MM.1S (cell line): ENCODE data around the gene EPSTI1.

Experiments used
- DNase-seq: peaks from one replicate; pipeline ENCODE4 v3.0.0-alpha.2; 2015
- H2AFZ ChIP-seq: fragments of 300-600 bp; sonication (generic); 2 replicates; pipeline ENCODE4 v1.6.0; 2016; ENCODE audit warnings: antibody characterized with exemption, low read length
- H3F3A ChIP-seq: fragments of 300-600 bp; sonication (generic); 2 replicates; pipeline ENCODE4 v1.6.1; 2016; ENCODE audit warnings: mild to moderate bottlenecking, antibody characterized with exemption, low read length, moderate library complexity, mixed read lengths; ENCODE audit not compliant: insufficient read depth
- H3K27ac ChIP-seq: fragments of 300-600 bp; sonication (generic); 2 replicates; pipeline ENCODE4 v1.5.1; 2016; ENCODE audit warnings: mild to moderate bottlenecking, low read length
- H3K27me3 ChIP-seq: fragments of 300-600 bp; sonication (generic); replicated peaks from 2 replicates; pipeline ENCODE4 v1.6.0; 2016; ENCODE audit warnings: low read length; ENCODE audit not compliant: insufficient read depth
- H3K36me3 ChIP-seq: fragments of 300-600 bp; sonication (generic); replicated peaks from 2 replicates; pipeline ENCODE4 v1.6.1; 2016; ENCODE audit warnings: mild to moderate bottlenecking, low read length, mixed read lengths; ENCODE audit not compliant: insufficient read depth
- H3K4me1 ChIP-seq: fragments of 300-600 bp; sonication (generic); 2 replicates; pipeline ENCODE4 v1.6.1; 2016; ENCODE audit warnings: low read length, mixed read lengths
- H3K4me2 ChIP-seq: fragments of 300-600 bp; sonication (generic); 2 replicates; pipeline ENCODE4 v1.6.0; 2016; ENCODE audit warnings: low read depth, low read length
- H3K4me3 ChIP-seq: fragments of 300-600 bp; sonication (generic); 2 replicates; pipeline ENCODE4 v1.5.1; 2016; ENCODE audit warnings: low read length, mixed read lengths
- H3K79me2 ChIP-seq: fragments of 300-600 bp; sonication (generic); 2 replicates; pipeline ENCODE4 v1.6.1; 2016; ENCODE audit warnings: mixed run types, low read length, mixed read lengths
- H3K9ac ChIP-seq: fragments of 300-600 bp; sonication (generic); 2 replicates; pipeline ENCODE4 v1.6.1; 2016; ENCODE audit warnings: low read length, mixed read lengths
- H3K9me2 ChIP-seq: fragments of 300-600 bp; sonication (generic); replicated peaks from 2 replicates; pipeline ENCODE4 v1.6.1; 2016; ENCODE audit warnings: mild to moderate bottlenecking, low read length, mixed read lengths; ENCODE audit not compliant: insufficient read depth
- H3K9me3 ChIP-seq: fragments of 300-600 bp; sonication (generic); replicated peaks from 2 replicates; pipeline ENCODE4 v1.6.1; 2016; ENCODE audit warnings: mild to moderate bottlenecking, low read length, mixed read lengths; ENCODE audit not compliant: insufficient read depth
- H4K20me1 ChIP-seq: fragments of 300-600 bp; sonication (generic); 2 replicates; pipeline ENCODE4 v1.6.1; 2016; ENCODE audit warnings: mild to moderate bottlenecking, low read length, moderate library complexity, mixed read lengths; ENCODE audit not compliant: insufficient read depth
- EZH2 ChIP-seq: fragments of 300-600 bp; sonication (generic); optimal IDR thresholded peaks from 2 replicates; pipeline ENCODE3; 2017; ENCODE audit warnings: low read depth, mild to moderate bottlenecking, antibody characterized with exemption, low read length, mixed read lengths
- EZH2phosphoT487 ChIP-seq: fragments of 300-600 bp; sonication (generic); IDR thresholded peaks from 2 replicates; pipeline ENCODE4 v1.6.1; 2018; ENCODE audit warnings: antibody characterized with exemption, low read length
- TF ChIP-seq, protein P1 (sequence below): fragments of 300-600 bp; sonication (generic); IDR thresholded peaks from 2 replicates; pipeline ENCODE4 v1.5.1; 2016; ENCODE audit warnings: antibody characterized with exemption, low read length, mixed read lengths

Gene EPSTI1

DNA sequence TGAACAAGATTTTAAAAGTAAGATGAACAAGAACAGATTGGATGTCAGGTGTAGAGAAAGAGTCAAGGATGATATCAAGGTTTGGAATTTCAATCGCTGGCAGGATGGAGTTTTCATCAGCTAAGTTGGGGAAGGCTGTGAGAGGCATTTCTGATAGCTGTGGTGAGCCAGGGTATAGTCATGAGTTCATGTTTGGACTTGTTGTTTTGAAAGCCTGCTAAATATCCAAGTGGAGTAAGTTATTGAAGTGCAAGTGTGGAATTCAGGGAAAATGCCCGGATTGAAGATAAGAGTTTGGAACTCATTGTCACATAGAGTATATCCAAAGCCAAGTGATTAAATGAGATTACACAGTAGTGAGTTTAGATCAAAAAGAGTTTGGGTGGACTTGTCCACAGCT is 11.0 kb upstream of the EPSTI1 start:
- H2AFZ ChIP-seq: no peak overlapping the region
- no peaks in the 10 kb centered on the region for H3K27me3 ChIP-seq
- H3K36me3 ChIP-seq: no peaks in the 10 kb centered on the region
- no peaks in the 10 kb centered on the region for H3F3A ChIP-seq
- no peak overlapping the region for H3K4me2 ChIP-seq
- H3K79me2 ChIP-seq: no peaks in the 10 kb centered on the region
- H3K9me3 ChIP-seq: no peaks in the 10 kb centered on the region
- no peaks in the 10 kb centered on the region for H4K20me1 ChIP-seq
- H3K4me3 ChIP-seq: no peak overlapping the region
- DNase-seq: no peak
- no peaks in the 10 kb centered on the region for H3K9me2 ChIP-seq
- no peaks in the 10 kb centered on the region for H3K4me1 ChIP-seq
- H3K9ac ChIP-seq: no peak overlapping the region
- TF ChIP-seq, protein P1, sequence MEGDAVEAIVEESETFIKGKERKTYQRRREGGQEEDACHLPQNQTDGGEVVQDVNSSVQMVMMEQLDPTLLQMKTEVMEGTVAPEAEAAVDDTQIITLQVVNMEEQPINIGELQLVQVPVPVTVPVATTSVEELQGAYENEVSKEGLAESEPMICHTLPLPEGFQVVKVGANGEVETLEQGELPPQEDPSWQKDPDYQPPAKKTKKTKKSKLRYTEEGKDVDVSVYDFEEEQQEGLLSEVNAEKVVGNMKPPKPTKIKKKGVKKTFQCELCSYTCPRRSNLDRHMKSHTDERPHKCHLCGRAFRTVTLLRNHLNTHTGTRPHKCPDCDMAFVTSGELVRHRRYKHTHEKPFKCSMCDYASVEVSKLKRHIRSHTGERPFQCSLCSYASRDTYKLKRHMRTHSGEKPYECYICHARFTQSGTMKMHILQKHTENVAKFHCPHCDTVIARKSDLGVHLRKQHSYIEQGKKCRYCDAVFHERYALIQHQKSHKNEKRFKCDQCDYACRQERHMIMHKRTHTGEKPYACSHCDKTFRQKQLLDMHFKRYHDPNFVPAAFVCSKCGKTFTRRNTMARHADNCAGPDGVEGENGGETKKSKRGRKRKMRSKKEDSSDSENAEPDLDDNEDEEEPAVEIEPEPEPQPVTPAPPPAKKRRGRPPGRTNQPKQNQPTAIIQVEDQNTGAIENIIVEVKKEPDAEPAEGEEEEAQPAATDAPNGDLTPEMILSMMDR: no peak
- TF ChIP-seq EZH2 (no peak), EZH2phosphoT487 (no peak)
- no peak overlapping the region for H3K27ac ChIP-seq

DNA sequence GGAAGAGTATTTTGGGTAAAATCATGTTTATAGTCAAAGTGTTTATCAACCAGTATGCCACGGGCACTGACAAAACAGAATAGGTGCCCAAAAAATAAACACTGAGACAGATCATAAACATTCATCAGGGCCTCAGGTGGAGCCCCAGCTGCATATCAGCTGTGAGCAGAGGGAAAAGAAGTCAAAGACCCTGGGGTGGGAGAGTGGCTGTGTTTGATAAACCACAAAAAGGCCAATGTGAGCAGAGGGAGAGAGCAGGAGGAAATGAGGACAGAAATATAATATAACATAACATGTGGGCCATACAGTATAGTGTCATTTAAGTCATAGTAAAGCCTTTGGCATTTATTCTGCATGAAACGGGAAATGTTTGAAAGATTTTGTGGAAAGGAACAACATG is 10.0 kb upstream of the EPSTI1 start:
- Histone ChIP-seq H3K9ac (no peak overlapping the region), H3K9me2 (no peaks in the 10 kb centered on the region), H3K9me3 (no peaks in the 10 kb centered on the region), H3K36me3 (no peaks in the 10 kb centered on the region), H3K79me2 (no peaks in the 10 kb centered on the region), H4K20me1 (no peaks in the 10 kb centered on the region), H2AFZ (no peak overlapping the region), H3K27me3 (no peaks in the 10 kb centered on the region), H3K4me3 (no peak overlapping the region), H3F3A (no peaks in the 10 kb centered on the region), H3K4me1 (no peaks in the 10 kb centered on the region), H3K27ac (no peak overlapping the region), H3K4me2 (no peak overlapping the region)
- TF ChIP-seq EZH2 (no peak), EZH2phosphoT487 (no peak)
- TF ChIP-seq, protein P1: no peak
- DNase-seq: no peak

DNA sequence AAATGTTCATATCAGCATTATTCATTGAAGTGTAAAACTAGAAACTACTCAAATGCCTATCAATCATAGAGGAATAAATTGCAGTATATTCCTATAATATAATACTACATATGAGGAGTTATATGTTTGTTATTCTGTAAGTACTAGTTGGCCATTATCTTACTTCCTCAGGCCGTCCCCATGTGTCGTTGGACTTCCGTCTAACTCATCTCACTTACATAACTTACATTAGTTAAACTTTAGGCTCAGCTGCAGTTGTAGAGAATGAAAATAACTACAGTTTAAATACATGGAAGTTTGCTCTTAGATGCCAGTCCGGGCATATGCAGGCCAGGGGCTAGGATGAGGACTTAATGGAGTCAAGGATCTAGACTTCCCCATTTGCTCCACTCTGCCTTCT is 8.6 kb upstream of the EPSTI1 start:
- no peak overlapping the region for H3K4me2 ChIP-seq
- TF ChIP-seq, protein P1: no peak
- no peak for TF ChIP-seq EZH2phosphoT487
- no peaks in the 10 kb centered on the region for H3K9me2 ChIP-seq
- no peaks in the 10 kb centered on the region for H3K36me3 ChIP-seq
- H3K9me3 ChIP-seq: no peaks in the 10 kb centered on the region
- H3F3A ChIP-seq: no peaks in the 10 kb centered on the region
- H3K4me3 ChIP-seq: no peak overlapping the region
- no peak overlapping the region for H3K27ac ChIP-seq
- no peak for DNase-seq
- H3K9ac ChIP-seq: no peak overlapping the region
- H2AFZ ChIP-seq: no peak overlapping the region
- H3K27me3 ChIP-seq: no peaks in the 10 kb centered on the region
- no peaks in the 10 kb centered on the region for H4K20me1 ChIP-seq
- no peaks in the 10 kb centered on the region for H3K79me2 ChIP-seq
- H3K4me1 ChIP-seq: no peaks in the 10 kb centered on the region

DNA sequence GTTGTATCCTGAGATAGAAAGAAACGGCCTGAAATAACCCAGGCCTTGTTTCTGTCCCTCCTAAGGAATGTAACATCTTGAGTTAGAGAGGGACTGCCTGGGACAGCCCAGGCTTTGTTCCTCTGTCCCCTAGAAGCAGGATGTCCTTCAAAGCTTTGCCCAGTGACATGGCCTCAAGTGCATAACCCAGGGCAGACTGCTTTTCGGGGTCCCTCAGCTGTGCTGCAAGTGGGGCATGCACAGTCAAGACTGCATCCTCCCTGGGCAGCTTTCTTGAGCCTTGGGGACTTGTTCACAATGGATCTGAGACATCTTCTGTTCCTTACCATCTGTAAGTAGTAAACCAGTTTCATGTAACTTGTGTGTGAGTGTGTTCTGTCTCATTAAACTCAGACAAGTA is 7.5 kb upstream of the EPSTI1 start:
- H3K9me2 ChIP-seq: no peaks in the 10 kb centered on the region
- H3K9me3 ChIP-seq: no peaks in the 10 kb centered on the region
- TF ChIP-seq, protein P1: no peak
- TF ChIP-seq EZH2phosphoT487 (no peak), EZH2 (no peak)
- no peak overlapping the region for H2AFZ ChIP-seq
- no peaks in the 10 kb centered on the region for H3K79me2 ChIP-seq
- H3K4me1 ChIP-seq: no peaks in the 10 kb centered on the region
- DNase-seq: no peak
- no peak overlapping the region for H3K27ac ChIP-seq
- no peak overlapping the region for H3K4me2 ChIP-seq
- no peaks in the 10 kb centered on the region for H4K20me1 ChIP-seq
- H3F3A ChIP-seq: no peaks in the 10 kb centered on the region
- no peak overlapping the region for H3K4me3 ChIP-seq
- no peak overlapping the region for H3K9ac ChIP-seq
- H3K27me3 ChIP-seq: no peaks in the 10 kb centered on the region
- H3K36me3 ChIP-seq: no peaks in the 10 kb centered on the region
